Measurements from ENCODE around the gene NEU3. TPM values are rescaled to one million over a fixed set of nuclear protein-coding genes. Genes with fewer than 3 reads are reported as not detected.
A peak's percentile ranks its signal among the peaks of the same experiment; 100 is the strongest.
"Not testable (repeated sequence)": the region's sequence is repeated elsewhere in the genome, so short reads cannot be mapped to it uniquely, and the experiment has no call there.

Gene NEU3
- total and polyA plus RNA-seq, 2 donors (not counting 1 experiment from before 2014, with no cell fraction given), result 17.0 to 17.4 TPM

- no peaks in the 10 kb centered on the region for H3K27me3 Mint-ChIP-seq
- Histone ChIP-seq H3K9ac (ENCODE audit: low read length) (no peak overlapping the region), H3K36me3 (replicated peaks in 1 of 2; ENCODE audit: control extremely low read depth in 1 of 2, control insufficient read depth in 1 of 2, extremely low read depth in 1 of 2, insufficient read depth in 2 of 2, low read length in 1 of 2) (no peaks in the 10 kb centered on the region), H3K4me2 (replicated peaks; ENCODE audit: low read depth, low read length, poor library complexity, severe bottlenecking) (no peak overlapping the region), H3K9me3 (ENCODE audit: control extremely low read depth in 1 of 3, control insufficient read depth in 2 of 3, insufficient read depth in 1 of 3, low read length in 2 of 3) (peaks cover 0 to 7% (median 0%) of the 10 kb centered on the region in 3 donors), H3K27ac (ENCODE audit: low read length in 2 of 2) (no peak overlapping the region), H3K4me1 (ENCODE audit: control insufficient read depth in 2 of 2, insufficient read depth in 2 of 2, low read length in 2 of 2) (peaks cover 14 to 20% of the 10 kb centered on the region in 2 donors), H3K27me3 (replicated peaks in 1 of 4; ENCODE audit: control extremely low read depth in 1 of 4, control insufficient read depth in 3 of 4, insufficient read depth in 4 of 4, low read length in 3 of 4) (no peaks in the 10 kb centered on the region), H4K20me1 (ENCODE audit: control insufficient read depth, insufficient read depth, low read length, poor library complexity, severe bottlenecking) (no peaks in the 10 kb centered on the region), H3K4me3 (ENCODE audit: control extremely low read depth in 1 of 5, extremely low read depth in 1 of 5, insufficient read depth in 1 of 5, low read depth in 2 of 5, low read length in 4 of 5) (no peak overlapping the region), H2AFZ (ENCODE audit: insufficient read depth, low read depth, low read length, poor library complexity, severe bottlenecking) (no peak overlapping the region), H3K79me2 (ENCODE audit: control insufficient read depth, insufficient read depth, low read length) (no peaks in the 10 kb centered on the region)
- intact Hi-C loops (cut with micrococcal nuclease), result no loop called here
- no peak for DNase-seq
- no peak overlapping the region for H3K4me3 Mint-ChIP-seq
- ChIA-PET CTCF (no interaction called here), POLR2A (no interaction called here)
- ATAC-seq (ENCODE audit: low read depth), result no peak
- 80% methylated on average over 2 of the region's 4 CpGs for WGBS (ENCODE audit: insufficient coverage)
- peaks cover 26% of the 10 kb centered on the region for H3K4me1 Mint-ChIP-seq
- no peak overlapping the region for H3K27ac Mint-ChIP-seq
- TF ChIP-seq CTCF (IDR thresholded peaks at IDR 0.05) (no peak), EZH2 (IDR thresholded peaks at IDR 0.05; ENCODE audit: borderline replicate concordance, insufficient read depth, low read depth, low read length, poor library complexity, severe bottlenecking) (no peak)
- peaks cover under 1% of the 10 kb centered on the region for H3K9me3 Mint-ChIP-seq (ENCODE audit: insufficient read depth)
Observed at GRCh38 chr11:75047191-75047590, 58.5 kb downstream of the NEU3 start.

GRCh38 chr11:75049501-75050266 is 61.0 kb downstream of the NEU3 start:
- H3K4me3 ChIP-seq (ENCODE audit: control extremely low read depth in 1 of 5, extremely low read depth in 1 of 5, insufficient read depth in 1 of 5, low read depth in 2 of 5, low read length in 4 of 5); H3K27me3 Mint-ChIP-seq; H3K9me3 ChIP-seq (ENCODE audit: control extremely low read depth in 1 of 3, control insufficient read depth in 2 of 3, insufficient read depth in 1 of 3, low read length in 2 of 3); H3K4me3 Mint-ChIP-seq; ATAC-seq (ENCODE audit: low read depth); H3K79me2 ChIP-seq (ENCODE audit: control insufficient read depth, insufficient read depth, low read length); H3K27me3 ChIP-seq (replicated peaks in 1 of 4; ENCODE audit: control extremely low read depth in 1 of 4, control insufficient read depth in 3 of 4, insufficient read depth in 4 of 4, low read length in 3 of 4); H4K20me1 ChIP-seq (ENCODE audit: control insufficient read depth, insufficient read depth, low read length, poor library complexity, severe bottlenecking); intact Hi-C loops (cut with micrococcal nuclease); H3K9me3 Mint-ChIP-seq (ENCODE audit: insufficient read depth); H3K36me3 ChIP-seq (replicated peaks in 1 of 2; ENCODE audit: control extremely low read depth in 1 of 2, control insufficient read depth in 1 of 2, extremely low read depth in 1 of 2, insufficient read depth in 2 of 2, low read length in 1 of 2); CTCF ChIA-PET; POLR2A ChIA-PET: not testable (repeated sequence)
- peak overlapping the region; percentile 74 for H2AFZ ChIP-seq (ENCODE audit: insufficient read depth, low read depth, low read length, poor library complexity, severe bottlenecking)
- peak overlapping the region; percentile 60 for H3K27ac Mint-ChIP-seq
- 17% methylated on average over 2 of the region's 8 CpGs for WGBS (ENCODE audit: insufficient coverage)
- H3K4me1 ChIP-seq (ENCODE audit: control insufficient read depth in 2 of 2, insufficient read depth in 2 of 2, low read length in 2 of 2), result peaks cover 14 to 20% of the 10 kb centered on the region in 2 donors
- H3K4me1 Mint-ChIP-seq, result peaks cover 22% of the 10 kb centered on the region
- peak; percentile 23 for DNase-seq
- peak overlapping the region; percentile 8 for H3K4me2 ChIP-seq (replicated peaks; ENCODE audit: low read depth, low read length, poor library complexity, severe bottlenecking)
- H3K9ac ChIP-seq (ENCODE audit: low read length), result peak overlapping the region; percentile 31
- peak overlapping the region; percentile 47 to 73 for H3K27ac ChIP-seq (ENCODE audit: low read length in 2 of 2)

All from B cell (primary cell).